Epithelial cell of proximal tubule (primary cell): Measurements from ENCODE around the gene IFT88. TPM values are rescaled to one million over a fixed set of nuclear protein-coding genes. Genes with fewer than 3 reads are reported as not detected.
A peak's percentile ranks its signal among the peaks of the same experiment; 100 is the strongest.

Experiments used
- DNase-seq: peaks from one replicate; pipeline ENCODE4 v3.0.0-alpha.2; 2011; ENCODE audit warnings: low read depth
- H3K4me3 ChIP-seq: 2 replicates; pipeline ENCODE4 v1.5.1; 2011; ENCODE audit warnings: low read depth, mild to moderate bottlenecking, low read length
- CTCF ChIP-seq: conservative IDR thresholded peaks from 2 replicates; pipeline ENCODE4 v1.5.1; 2012; ENCODE audit warnings: low read depth, mild to moderate bottlenecking, low read length
- total RNA-seq: library from RNA; depleted of rRNA; stranded (reverse); fragments of >200 nt; gene quantifications from 2 replicates; pipeline ENCODE4 v1.2.3, GENCODE V29; 2015

The IFT88 gene
- total RNA-seq, 1 donor from 2014 or later = 15.2 TPM

DNA sequence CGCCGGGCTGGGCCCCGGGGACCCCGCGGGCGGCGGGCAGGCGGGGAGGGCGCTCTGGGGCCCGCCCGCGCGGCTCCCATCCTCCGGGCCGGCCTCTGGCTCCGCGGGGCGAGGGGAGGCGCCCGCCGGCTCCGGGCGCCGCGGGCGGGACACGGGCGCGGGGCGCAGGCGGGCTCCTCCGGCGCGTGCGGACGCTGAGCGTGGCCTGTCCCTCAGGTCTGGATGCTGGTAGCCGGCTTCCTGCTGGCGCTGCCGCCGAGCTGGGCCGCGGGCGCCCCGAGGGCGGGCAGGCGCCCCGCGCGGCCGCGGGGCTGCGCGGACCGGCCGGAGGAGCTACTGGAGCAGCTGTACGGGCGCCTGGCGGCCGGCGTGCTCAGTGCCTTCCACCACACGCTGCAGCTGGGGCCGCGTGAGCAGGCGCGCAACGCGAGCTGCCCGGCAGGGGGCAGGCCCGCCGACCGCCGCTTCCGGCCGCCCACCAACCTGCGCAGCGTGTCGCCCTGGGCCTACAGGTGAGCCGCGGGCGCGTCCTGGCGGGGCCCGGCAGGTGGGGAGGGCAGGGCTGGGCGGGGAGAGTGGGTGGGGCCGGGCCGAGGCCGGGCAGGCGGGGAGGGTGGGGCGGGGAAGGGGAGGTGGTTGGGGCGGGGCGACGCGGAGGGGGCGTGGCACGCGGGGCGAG lies 137.0 kb downstream of the IFT88 start:
- peak overlapping the region; percentile 45 for H3K4me3 ChIP-seq
- peak; percentile 45 for TF ChIP-seq CTCF
- no peak for DNase-seq

GRCh38 chr13:20704459-20705069 lies 137.6 kb downstream of the IFT88 start:
- peak overlapping the region; percentile 30 for H3K4me3 ChIP-seq
- DNase-seq = no peak
- TF ChIP-seq CTCF = no peak

DNA sequence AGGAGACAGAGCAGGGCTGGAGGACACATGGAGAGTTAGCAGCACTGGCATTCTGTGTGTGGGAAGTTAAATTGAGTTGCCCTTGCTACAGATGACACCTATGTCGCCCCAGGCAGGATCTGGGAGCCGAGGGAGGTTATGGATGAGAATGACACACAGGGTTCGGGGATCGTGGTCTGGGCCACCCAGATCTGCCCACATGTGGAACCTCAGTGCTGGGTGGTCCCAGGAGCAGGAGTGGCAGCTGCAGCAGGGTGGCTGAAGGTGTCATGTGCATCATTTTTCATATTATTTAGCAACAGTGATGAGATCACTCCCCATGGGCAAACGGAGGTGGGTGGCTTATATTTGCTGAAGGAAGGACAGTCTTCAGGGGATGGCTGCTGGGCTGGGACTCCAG lies 139.7 kb downstream of the IFT88 start:
- DNase-seq = no peak
- no peak for TF ChIP-seq CTCF
- H3K4me3 ChIP-seq = no peak overlapping the region

- H3K4me3 ChIP-seq = no peak overlapping the region
- no peak for TF ChIP-seq CTCF
- no peak for DNase-seq
Observed at GRCh38 chr13:20708216-20708615, 141.3 kb downstream of the IFT88 start.

- TF ChIP-seq CTCF = no peak
- DNase-seq = no peak
- H3K4me3 ChIP-seq = no peak overlapping the region
Observed at GRCh38 chr13:20709369-20709768, 142.4 kb downstream of the IFT88 start.

GRCh38 chr13:20709782-20710181 lies 142.8 kb downstream of the IFT88 start:
- no peak for DNase-seq
- H3K4me3 ChIP-seq = no peak overlapping the region
- TF ChIP-seq CTCF = no peak

DNA sequence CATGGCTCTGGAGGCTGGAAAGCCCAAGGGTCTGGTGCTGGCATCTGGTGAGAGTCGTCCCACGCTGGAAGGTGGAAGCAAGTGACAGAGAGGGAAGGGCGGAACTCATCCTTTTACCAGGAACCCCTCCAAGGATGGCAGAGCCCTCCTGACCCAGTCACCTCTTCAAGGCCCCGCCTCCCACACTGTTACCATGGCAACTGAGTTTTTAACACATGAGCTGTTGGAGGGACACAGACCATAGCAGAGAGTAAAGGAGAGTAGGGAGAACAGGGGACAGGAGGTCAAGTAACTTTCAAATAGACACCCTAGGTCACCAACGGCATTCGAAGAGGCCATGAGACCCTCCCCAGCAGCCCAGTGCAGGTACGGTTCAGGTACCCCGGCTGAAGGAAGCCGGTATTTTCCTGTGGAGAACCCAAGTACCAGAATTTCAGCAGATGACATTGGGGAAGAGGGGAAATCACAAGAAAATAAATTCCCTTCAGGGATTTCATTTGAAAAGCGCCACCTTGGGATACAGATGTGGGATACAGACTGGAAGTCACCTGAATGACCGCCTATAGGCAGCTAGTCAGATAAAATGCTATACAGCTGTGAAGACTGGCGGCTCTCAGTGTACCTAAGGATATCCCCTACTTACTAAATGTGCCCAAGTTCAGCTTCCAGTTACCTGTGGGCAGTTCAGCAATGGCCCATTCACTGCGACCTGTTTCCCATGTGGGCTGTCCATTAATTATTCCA lies 144.5 kb downstream of the IFT88 start:
- H3K4me3 ChIP-seq = no peak overlapping the region
- no peak for DNase-seq
- TF ChIP-seq CTCF = peak; percentile 32
